Fibroblast of skin of left quadriceps (primary cell): ENCODE results near the gene COX7B.
"Not testable (repeated sequence)": the region's sequence is repeated elsewhere in the genome, so short reads cannot be mapped to it uniquely, and the experiment has no call there.

Experiments
- DNase-seq, 2 experiments: peaks; one replicate each; pipeline ENCODE4 v3.0.0-alpha.2; 2013; ENCODE audit warnings: low read depth in 2 of 2

COX7B gene

GRCh38 chrX:77899081-77899828, at the start of gene COX7B:
TSS of gene COX7B (plus strand) at chrX:77899468. CDS start at chrX:77899554, 86 bp downstream.
- peak; percentile 95 for DNase-seq

- DNase-seq: no peak
Measured at GRCh38 chrX:77875372-77875771, 23.9 kb upstream of the COX7B start.

GRCh38 chrX:77881418-77881817, 17.9 kb upstream of the COX7B start:
- DNase-seq: not testable (repeated sequence)

GRCh38 chrX:77892887-77893286, 6.4 kb upstream of the COX7B start:
- DNase-seq: no peak

GRCh38 chrX:77893713-77894112, 5.6 kb upstream of the COX7B start:
- DNase-seq: no peak

GRCh38 chrX:77894921-77895886, 4.1 kb upstream of the COX7B start, which contains the start of gene MAGT1:
TSS of gene MAGT1 (minus strand) at chrX:77895435. CDS start at chrX:77895410, 25 bp downstream.
- DNase-seq: peak; percentile 93 to 94

- DNase-seq: no peak
Measured at GRCh38 chrX:77900688-77901087, 1.4 kb downstream of the COX7B start.

- DNase-seq: no peak
Measured at GRCh38 chrX:77901506-77901905, 2.2 kb downstream of the COX7B start.

- DNase-seq: peak; percentile 75 to 76
Measured at GRCh38 chrX:77910108-77910840, 11.0 kb downstream of the COX7B start, which contains the start of gene ATP7A. TSS of gene ATP7A (plus strand) at chrX:77910693. CDS start at chrX:77971642, 60,949 bp downstream.

- DNase-seq: no peak
Measured at GRCh38 chrX:77917294-77917933, 18.1 kb downstream of the COX7B start.

GRCh38 chrX:77918568-77918967, 19.3 kb downstream of the COX7B start:
- no peak for DNase-seq

- not testable (repeated sequence) for DNase-seq
Measured at GRCh38 chrX:77919370-77919769, 20.1 kb downstream of the COX7B start.

GRCh38 chrX:77922787-77923186, 23.5 kb downstream of the COX7B start:
- DNase-seq: no peak

- no peak for DNase-seq
Measured at GRCh38 chrX:77924320-77924859, 25.1 kb downstream of the COX7B start.

GRCh38 chrX:77925764-77926163, 26.5 kb downstream of the COX7B start:
- DNase-seq: no peak

- no peak for DNase-seq
Measured at GRCh38 chrX:77930581-77930980, 31.3 kb downstream of the COX7B start.

- no peak for DNase-seq
Measured at GRCh38 chrX:77935886-77936285, 36.6 kb downstream of the COX7B start.

GRCh38 chrX:77936299-77936698, 37.0 kb downstream of the COX7B start:
- DNase-seq: no peak

GRCh38 chrX:77937291-77937690, 38.0 kb downstream of the COX7B start:
- DNase-seq: no peak

GRCh38 chrX:77938083-77938680, 38.9 kb downstream of the COX7B start:
- DNase-seq: no peak
